Lung (tissue), 12 donors: ENCODE data around the gene ATAD3A. TPM values are rescaled to one million over a fixed set of nuclear protein-coding genes. Genes with fewer than 3 reads are reported as not detected.

Experiments used
- ATAC-seq: fragments of 200-7000 bp; cut with Tn5 transposase; one replicate; pipeline ENCODE4 v1.9.1; 2020; ENCODE audit warnings: moderate number of reproducible peaks; ENCODE audit not compliant: insufficient read depth, low FRiP score
- DNase-seq, 3 donors: peaks; one replicate each; pipeline ENCODE4 v3.0.0-alpha.2; 2013 to 2017
- H3K27ac ChIP-seq, 2 donors: one replicate each; pipeline ENCODE4 v1.5.1; 2013; ENCODE audit warnings: mild to moderate bottlenecking in 2 of 2, moderate library complexity in 2 of 2, control low read depth in 1 of 2, inconsistent platforms in 1 of 2, low read depth in 1 of 2, low read length in 1 of 2
- H3K27me3 ChIP-seq, 3 donors: one replicate each; pipeline ENCODE4 v1.5.1; 2013; ENCODE audit warnings: low read length in 2 of 3; ENCODE audit not compliant: control insufficient read depth in 3 of 3, insufficient read depth in 3 of 3
- H3K36me3 ChIP-seq, 4 donors: one replicate each; pipeline ENCODE4 v1.5.1; 2013; ENCODE audit warnings: low read length in 4 of 4, mild to moderate bottlenecking in 1 of 4, moderate library complexity in 1 of 4; ENCODE audit not compliant: control insufficient read depth in 4 of 4, insufficient read depth in 4 of 4
- H3K4me1 ChIP-seq, 5 donors: one replicate each; pipeline ENCODE4 v1.5.1; 2013; ENCODE audit warnings: low read length in 5 of 5, mild to moderate bottlenecking in 2 of 5, moderate library complexity in 1 of 5; ENCODE audit not compliant: control insufficient read depth in 5 of 5, insufficient read depth in 5 of 5
- H3K4me3 ChIP-seq: one replicate; pipeline ENCODE4 v1.5.1; 2013; ENCODE audit warnings: mild to moderate bottlenecking, control low read depth, moderate library complexity
- H3K9ac ChIP-seq, 2 donors: one replicate each; pipeline ENCODE4 v1.5.1; 2013; ENCODE audit warnings: low read length in 2 of 2, control low read depth in 1 of 2; ENCODE audit not compliant: insufficient read depth in 1 of 2
- H3K9me3 ChIP-seq, 4 donors: one replicate each; pipeline ENCODE4 v1.5.1; 2013; ENCODE audit warnings: low read length in 3 of 4, mild to moderate bottlenecking in 1 of 4, moderate library complexity in 1 of 4; ENCODE audit not compliant: control insufficient read depth in 4 of 4, insufficient read depth in 3 of 4
- CTCF ChIP-seq: IDR thresholded peaks from 2 replicates; pipeline ENCODE4 v1.5.1; 2012; ENCODE audit warnings: mild to moderate bottlenecking; ENCODE audit errors: control extremely low read depth, extremely low read depth
- WGBS, 2 donors: extraction: QIAGEN DNeasy Blood & Tissue Kit; methylation state at CpG; one replicate each; pipeline ENCODE4 v1.1.7; 2013; 5-methylcytosine and 5-hydroxymethylcytosine counted together
- polyA plus RNA-seq, 2 donors: library from polyadenylated mRNA; stranded (reverse); fragments of 200-250 nt; gene quantifications; one replicate each; pipeline ENCODE4 v1.2.1, GENCODE V29; 2013
- total RNA-seq, 2 donors: library from RNA; depleted of rRNA in 1 of 2; stranded (reverse); fragments of >200 nt in 1 of 2; gene quantifications; one replicate each; pipeline ENCODE4 v1.2.1, GENCODE V29; 2014 to 2021
- donor health status: control.
- donor health status: control.
- donor health status: Bipolar disorder and iron deficiency.
- donor health status: healthy.
- donor health status: DM: yes; HTN: yes; CAD: no.

ATAD3A gene
- total and polyA plus RNA-seq, 4 donors = 8.1 to 31.3 (median 28.3) TPM

GRCh38 chr1:1541956-1542765, 30.2 kb downstream of the ATAD3A start:
- H3K4me3 ChIP-seq = no peak overlapping the region
- no peak overlapping the region for H3K9ac ChIP-seq
- WGBS, 2 donors = 88 to 90% methylated on average over 37 of the region's 37 CpGs
- no peak overlapping the region for H3K27ac ChIP-seq
- no peak for DNase-seq
- H3K4me1 ChIP-seq = peaks cover 0 to 10% (median 3%) of the 10 kb centered on the region in 5 donors
- H3K27me3 ChIP-seq = no peaks in the 10 kb centered on the region
- no peak for TF ChIP-seq CTCF
- H3K9me3 ChIP-seq = peaks cover 0 to 3% (median 0%) of the 10 kb centered on the region in 4 donors
- H3K36me3 ChIP-seq = peaks cover 0 to 22% (median 3%) of the 10 kb centered on the region in 4 donors
- ATAC-seq = no peak

GRCh38 chr1:1542766-1543705, 31.1 kb downstream of the ATAD3A start:
- Histone ChIP-seq H3K4me1 (peaks cover 0 to 10% (median 3%) of the 10 kb centered on the region in 5 donors), H3K9ac (no peak overlapping the region), H3K27me3 (no peaks in the 10 kb centered on the region), H3K4me3 (no peak overlapping the region), H3K27ac (peak overlapping the region in 1 of 2 donors; percentile 17), H3K36me3 (peaks cover 0 to 22% (median 3%) of the 10 kb centered on the region in 4 donors), H3K9me3 (peaks cover 0 to 3% (median 0%) of the 10 kb centered on the region in 4 donors)
- DNase-seq = no peak
- WGBS, 2 donors = 89 to 92% methylated on average over 41 to 45 of the region's 45 CpGs
- ATAC-seq = no peak
- no peak for TF ChIP-seq CTCF

GRCh38 chr1:1543706-1544099, 31.7 kb downstream of the ATAD3A start:
- H3K9ac ChIP-seq = no peak overlapping the region
- H3K27ac ChIP-seq = peak overlapping the region in 1 of 2 donors; percentile 17
- H3K27me3 ChIP-seq = no peaks in the 10 kb centered on the region
- H3K9me3 ChIP-seq = peaks cover 0 to 3% (median 0%) of the 10 kb centered on the region in 4 donors
- DNase-seq = no peak
- no peak overlapping the region for H3K4me3 ChIP-seq
- ATAC-seq = no peak
- peaks cover 0 to 24% (median 3%) of the 10 kb centered on the region in 4 donors for H3K36me3 ChIP-seq
- 76 to 81% methylated on average over 19 of the region's 19 CpGs for WGBS, 2 donors
- no peak for TF ChIP-seq CTCF
- peaks cover 0 to 10% (median 3%) of the 10 kb centered on the region in 5 donors for H3K4me1 ChIP-seq
